HCT116 (cell line): ENCODE results near the gene XRCC3. TPM values are rescaled to one million over a fixed set of nuclear protein-coding genes. Genes with fewer than 3 reads are reported as not detected.

ENCODE experiments used
- ATAC-seq: fragments of 200-7000 bp; cut with Tn5 transposase; 2 replicates; pipeline ENCODE4 v1.9.1; 2020; ENCODE audit warnings: mild to moderate bottlenecking, moderate library complexity
- BruUV-seq: library from RNA; stranded (reverse); fragments of 400-500 nt; replicated peaks from 2 replicates; lab custom pipeline; 2021; lab: Mats Ljungman, UMichigan
- CTCF ChIA-PET: fragments of 300-600 bp; sonication (Branson Sonifier 250); formaldehyde crosslinking; loops from one replicate; lab custom pipeline; 2021; ENCODE audit warnings: antibody characterized with exemption; lab: Charles Lee
- POLR2A ChIA-PET: fragments of 300-600, 350-600 bp; sonication (Branson Sonifier 250); formaldehyde crosslinking; loops from one replicate; lab custom pipeline; 2021; ENCODE audit warnings: antibody characterized with exemption; lab: Charles Lee
- RAD21 ChIA-PET, 2 experiments: fragments of 300-600 bp; sonication (Branson Sonifier 250); formaldehyde crosslinking; loops; one replicate each; lab custom pipeline; 2023; ENCODE audit warnings: low total read pairs in 2 of 2; ENCODE audit not compliant: uncharacterized antibody in 2 of 2, unreplicated experiment in 2 of 2, low non-redundant PET in 1 of 2; lab: Charles Lee
- DNase-seq: peaks from one replicate; pipeline ENCODE4 v3.0.0-alpha.2; 2010; ENCODE audit warnings: low read depth, low spot score
- H2AFZ ChIP-seq: fragments of 200-600 bp; shearing (Covaris generic), sonication (generic); 2 replicates; pipeline ENCODE4 v1.6.1; 2017; ENCODE audit warnings: low read depth, mixed run types, mixed read lengths, antibody characterized with exemption, low read length; ENCODE audit not compliant: poor library complexity, severe bottlenecking
- H3K27ac ChIP-seq: 2 replicates; pipeline ENCODE4 v1.5.1; 2012; ENCODE audit warnings: low read depth, low read length
- H3K27me3 ChIP-seq: fragments of 200-600 bp; sonication (generic); 2 replicates; pipeline ENCODE4 v1.6.1; 2016; ENCODE audit warnings: mixed run types, low read length, mixed read lengths; ENCODE audit not compliant: insufficient read depth
- H3K36me3 ChIP-seq, 2 experiments: fragments of 200-500 bp in 1 of 2; fragments of 200-600 bp in 1 of 2; sonication (Bioruptor generic) in 1 of 2; sonication (generic) in 1 of 2; 2 replicates each; pipeline versions ENCODE4 v1.5.1 to v1.6.1; 2014 to 2016; ENCODE audit warnings: low read length in 2 of 2, inconsistent platforms in 1 of 2, mixed read lengths in 1 of 2, mixed run types in 1 of 2; ENCODE audit not compliant: insufficient read depth in 2 of 2, control insufficient read depth in 1 of 2
- H3K4me1 ChIP-seq, 2 experiments: fragments of 200-600 bp in 1 of 2; sonication (generic) in 1 of 2; 2 replicates each; pipeline versions ENCODE4 v1.5.1 to v1.6.1; 2012 to 2017; ENCODE audit warnings: low read length in 2 of 2, inconsistent platforms in 1 of 2, mild to moderate bottlenecking in 1 of 2, mixed read lengths in 1 of 2, mixed run types in 1 of 2, moderate library complexity in 1 of 2; ENCODE audit not compliant: insufficient read depth in 2 of 2, control insufficient read depth in 1 of 2
- H3K4me2 ChIP-seq: fragments of 200-600 bp; sonication (generic); 2 replicates; pipeline ENCODE4 v1.6.1; 2017; ENCODE audit warnings: mixed run types, low read length, mixed read lengths
- H3K4me3 ChIP-seq, 2 experiments: fragments of 200-600 bp in 1 of 2; sonication (generic) in 1 of 2; replicated peaks in 1 of 2; 2 replicates each; pipeline ENCODE4 v1.5.1; 2011 to 2016; ENCODE audit warnings: low read length in 2 of 2, control low read depth in 1 of 2, low read depth in 1 of 2, mild to moderate bottlenecking in 1 of 2, mixed read lengths in 1 of 2, mixed run types in 1 of 2
- H3K79me2 ChIP-seq: fragments of 200-600 bp; sonication (generic); 2 replicates; pipeline ENCODE4 v1.6.1; 2017; ENCODE audit warnings: mild to moderate bottlenecking, mixed run types, low read length, moderate library complexity, mixed read lengths; ENCODE audit not compliant: insufficient read depth
- H3K9ac ChIP-seq: fragments of 200-600 bp; sonication (generic); 2 replicates; pipeline ENCODE4 v1.6.1; 2016; ENCODE audit warnings: low read length, mixed read lengths
- H3K9me2 ChIP-seq: fragments of 200-600 bp; sonication (generic), shearing (Covaris generic); 2 replicates; pipeline ENCODE4 v1.6.1; 2017; ENCODE audit warnings: mixed run types, mild to moderate bottlenecking, moderate library complexity; ENCODE audit not compliant: insufficient read depth
- H3K9me3 ChIP-seq, 2 experiments: fragments of 200-500 bp in 1 of 2; fragments of 200-600 bp in 1 of 2; sonication (Bioruptor generic) in 1 of 2; sonication (generic) in 1 of 2; 2 replicates each; pipeline ENCODE4 v1.6.1; 2014 to 2017; ENCODE audit warnings: low read length in 2 of 2, mixed read lengths in 2 of 2, inconsistent platforms in 1 of 2, low read depth in 1 of 2, mild to moderate bottlenecking in 1 of 2, mixed run types in 1 of 2, moderate library complexity in 1 of 2; ENCODE audit not compliant: control insufficient read depth in 1 of 2, insufficient read depth in 1 of 2
- H4K20me1 ChIP-seq: fragments of 200-600 bp; sonication (generic), shearing (Covaris generic); 2 replicates; pipeline ENCODE4 v1.6.1; 2017; ENCODE audit warnings: mixed run types, mild to moderate bottlenecking, moderate library complexity; ENCODE audit not compliant: insufficient read depth
- EGR1 ChIP-seq: IDR thresholded peaks from 2 replicates; pipeline ENCODE4 v1.6.1; 2012; ENCODE audit warnings: low read depth
- ELF1 ChIP-seq: IDR thresholded peaks from 2 replicates; pipeline ENCODE4 v1.6.1; 2012; ENCODE audit warnings: low read depth, borderline replicate concordance
- EZH2phosphoT487 ChIP-seq: fragments of 200-600 bp; IDR thresholded peaks from 2 replicates; pipeline ENCODE4 v1.6.1; 2018; ENCODE audit warnings: antibody characterized with exemption, borderline replicate concordance
- MAX ChIP-seq: IDR thresholded peaks from 2 replicates; pipeline ENCODE4 v1.6.1; 2012
- POLR2AphosphoS5 ChIP-seq: IDR thresholded peaks from 2 replicates; pipeline ENCODE4 v1.6.1; 2011; ENCODE audit warnings: mild to moderate bottlenecking, low read depth, low read length, moderate library complexity
- RAD21 ChIP-seq: IDR thresholded peaks from 2 replicates; pipeline ENCODE4 v1.6.1; 2012; ENCODE audit warnings: low read depth, mild to moderate bottlenecking
- REST ChIP-seq: IDR thresholded peaks from 2 replicates; pipeline ENCODE4 v1.6.1; 2012; ENCODE audit warnings: low read depth
- SRF ChIP-seq: IDR thresholded peaks from 2 replicates; pipeline ENCODE4 v1.6.1; 2012; ENCODE audit warnings: low read depth
- TCF7L2 ChIP-seq: IDR thresholded peaks from 2 replicates; pipeline ENCODE4 v1.7.0; 2011; ENCODE audit warnings: borderline replicate concordance, inconsistent platforms; ENCODE audit not compliant: insufficient read depth, insufficient read length; ENCODE audit errors: extremely low read depth
- YY1 ChIP-seq: IDR thresholded peaks from 2 replicates; pipeline ENCODE4 v1.6.1; 2011; ENCODE audit warnings: low read length, low read depth, moderate library complexity, mild to moderate bottlenecking; ENCODE audit not compliant: insufficient replicate concordance; ENCODE audit errors: extremely low read depth
- ZNF274 ChIP-seq: fragments of 200-500 bp; sonication (Bioruptor generic); IDR thresholded peaks from 2 replicates; pipeline ENCODE4 v1.6.1; 2014; ENCODE audit warnings: mild to moderate bottlenecking, low read depth, low read length, inconsistent platforms
- intact Hi-C: fragments of 100-400 bp; cut with micrococcal nuclease; formaldehyde crosslinking; loops from 2 replicates; pipeline ENCODE4 v1.10.0; 2022
- total RNA-seq: library from RNA; stranded (reverse); gene quantifications from one replicate; pipeline ENCODE4 v1.2.1, GENCODE V29; 2021; ENCODE audit not compliant: unreplicated experiment

Gene XRCC3
- total RNA-seq, 1 experiment from 2014 or later: 48.7 TPM

GRCh38 chr14:103723748-103724081, 8.5 kb upstream of the XRCC3 start:
- intact Hi-C loops: no loop called here
- Histone ChIP-seq H3K9me2 (no peaks in the 10 kb centered on the region), H3K27me3 (no peaks in the 10 kb centered on the region), H3K36me3 (peaks cover 0 to 5% of the 10 kb centered on the region in 2 experiments; a peak in 2 of 4 replicates), H3K4me2 (no peak overlapping the region), H3K4me1 (peaks cover 15 to 30% of the 10 kb centered on the region in 2 experiments), H3K4me3 (no peak overlapping the region), H4K20me1 (no peaks in the 10 kb centered on the region), H3K9me3 (no peaks in the 10 kb centered on the region), H3K27ac (no peak overlapping the region), H3K9ac (no peak overlapping the region), H3K79me2 (peaks cover 46% of the 10 kb centered on the region), H2AFZ (no peak overlapping the region)
- ChIA-PET POLR2A (no interaction called here), CTCF (no interaction called here), RAD21 (no interaction called here)
- no peak for ATAC-seq
- no peak for DNase-seq
- no TSS peak for BruUV-seq
- TF ChIP-seq REST: no peak
- no peak for TF ChIP-seq TCF7L2
- no peak for TF ChIP-seq SRF
- no peak for TF ChIP-seq ELF1
- TF ChIP-seq RAD21: no peak
- no peak for TF ChIP-seq EZH2phosphoT487
- TF ChIP-seq ZNF274: no peak
- TF ChIP-seq MAX: no peak
- TF ChIP-seq EGR1: no peak
- TF ChIP-seq POLR2AphosphoS5: no peak
- no peak for TF ChIP-seq YY1
